ENCODE results near the gene RPS6KB2. TPM values are rescaled to one million over a fixed set of nuclear protein-coding genes. Genes with fewer than 3 reads are reported as not detected.

Gene RPS6KB2
- total RNA-seq, 1 experiment from 2014 or later, result 23.6 TPM

- DNase-seq (ENCODE audit: extremely low read depth, low read depth), result no peak
Measured at GRCh38 chr11:67410369-67410831, 17.9 kb upstream of the RPS6KB2 start.

GRCh38 chr11:67410984-67411784 is 17.1 kb upstream of the RPS6KB2 start:
- no peak for DNase-seq (ENCODE audit: extremely low read depth, low read depth)

- DNase-seq (ENCODE audit: extremely low read depth, low read depth), result no peak
Measured at GRCh38 chr11:67411785-67412152, 16.5 kb upstream of the RPS6KB2 start.

GRCh38 chr11:67412495-67413179 is 15.7 kb upstream of the RPS6KB2 start:
- DNase-seq (ENCODE audit: extremely low read depth, low read depth), result no peak

GRCh38 chr11:67413266-67413849 is 14.9 kb upstream of the RPS6KB2 start:
- no peak for DNase-seq (ENCODE audit: extremely low read depth, low read depth)

GRCh38 chr11:67415501-67416304 is 12.6 kb upstream of the RPS6KB2 start, which contains the start of gene CARNS1:
Gene CARNS1 (plus strand): TSS chr11:67415678. CDS start chr11:67416200, 522 bp downstream.
- DNase-seq (ENCODE audit: extremely low read depth, low read depth), result no peak

- DNase-seq (ENCODE audit: extremely low read depth, low read depth), result no peak
Measured at GRCh38 chr11:67416416-67417335, 11.6 kb upstream of the RPS6KB2 start.

- no peak for DNase-seq (ENCODE audit: extremely low read depth, low read depth)
Measured at GRCh38 chr11:67417425-67417824, 10.9 kb upstream of the RPS6KB2 start.

GRCh38 chr11:67418476-67419281 is 9.6 kb upstream of the RPS6KB2 start:
- DNase-seq (ENCODE audit: extremely low read depth, low read depth), result no peak

- DNase-seq (ENCODE audit: extremely low read depth, low read depth), result no peak
Measured at GRCh38 chr11:67419325-67420049, 8.8 kb upstream of the RPS6KB2 start.

GRCh38 chr11:67420147-67420645 is 8.1 kb upstream of the RPS6KB2 start:
- no peak for DNase-seq (ENCODE audit: extremely low read depth, low read depth)

- peak; percentile 82 for DNase-seq (ENCODE audit: extremely low read depth, low read depth)
Measured at GRCh38 chr11:67420646-67421429, 7.5 kb upstream of the RPS6KB2 start.

- no peak for DNase-seq (ENCODE audit: extremely low read depth, low read depth)
Measured at GRCh38 chr11:67421430-67422031, 6.8 kb upstream of the RPS6KB2 start.

- DNase-seq (ENCODE audit: extremely low read depth, low read depth), result no peak
Measured at GRCh38 chr11:67422891-67423290, 5.4 kb upstream of the RPS6KB2 start.

- DNase-seq (ENCODE audit: extremely low read depth, low read depth), result no peak
Measured at GRCh38 chr11:67423466-67423865, 4.8 kb upstream of the RPS6KB2 start.

- DNase-seq (ENCODE audit: extremely low read depth, low read depth), result no peak
Measured at GRCh38 chr11:67423891-67424613, 4.2 kb upstream of the RPS6KB2 start.

All from NCI-H460 (cell line).